SU-DHL-6 (cell line): ENCODE measurements around the gene TGIF1.

Experiments used
- CTCF ChIP-seq: fragments of 200-600 bp; sonication (generic); IDR thresholded peaks from one replicate; pipeline ENCODE4 v1.5.1; 2017; ENCODE audit warnings: antibody characterized with exemption, mild to moderate bottlenecking, low read length, moderate library complexity; ENCODE audit not compliant: insufficient read depth, poor library complexity, severe bottlenecking
- EZH2phosphoT487 ChIP-seq: fragments of 200-600 bp; sonication (generic), shearing (Covaris generic); conservative IDR thresholded peaks from 2 replicates; pipeline ENCODE4 v1.6.1; 2018; ENCODE audit warnings: mild to moderate bottlenecking, antibody characterized with exemption, low read length, moderate library complexity, mixed read lengths

DNA sequence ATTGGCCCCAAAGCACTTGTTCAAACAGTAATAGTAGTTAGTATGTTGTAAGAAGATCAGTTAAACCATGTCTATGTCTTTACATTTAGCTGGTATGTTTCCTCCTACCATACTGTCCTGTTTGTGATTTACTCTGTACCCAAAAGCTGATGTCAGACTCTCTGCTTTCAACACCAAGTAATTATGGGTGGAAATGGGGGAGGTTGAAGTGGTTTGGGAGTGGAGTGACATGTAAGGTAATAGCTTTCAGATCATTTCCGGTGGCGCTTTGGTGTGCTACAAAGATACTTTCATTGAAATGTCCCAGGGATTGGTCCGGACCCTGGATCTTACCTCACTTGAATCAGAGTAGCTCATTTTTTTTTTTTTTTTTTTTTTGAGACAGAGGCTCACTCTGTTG is 39.7 kb upstream of the TGIF1 start:
- no peak for TF ChIP-seq CTCF
- TF ChIP-seq EZH2phosphoT487 = no peak
